ENCODE results near the gene PTRH1. TPM values are rescaled to one million over a fixed set of nuclear protein-coding genes. Genes with fewer than 3 reads are reported as not detected.

PTRH1 gene
- total and polyA plus RNA-seq, 2 of the 4 experiments (the other 2 are of a cell fraction): 5.4 to 14.8 TPM

DNA sequence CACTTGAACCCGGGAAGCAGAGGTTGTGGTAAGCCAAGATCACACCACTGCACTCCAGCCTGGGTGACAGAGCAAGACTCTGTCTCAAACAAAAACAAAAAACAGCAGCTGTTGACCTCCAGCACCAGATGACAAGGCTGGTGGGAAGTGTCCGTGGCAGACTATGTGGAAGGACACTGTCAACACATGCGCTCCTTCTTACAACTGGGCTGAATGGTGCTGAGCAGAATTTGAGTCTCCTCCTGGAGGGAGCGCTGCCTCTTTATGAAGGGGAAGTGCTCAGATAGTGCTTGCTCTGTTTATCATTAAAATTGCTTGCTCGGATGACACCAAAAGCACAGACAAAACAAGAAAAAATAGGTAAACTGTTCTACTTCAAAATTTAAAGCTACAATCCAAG is 17.9 kb downstream of the PTRH1 start:
- in situ Hi-C loops (cut with MboI; ENCODE audit: low sequenced_read_pairs): no loop called here
- H3K4me2 ChIP-seq (ENCODE audit: low read depth, low read length): no peak overlapping the region

More for the DNA sequence above, 17.9 kb downstream of the PTRH1 start:
- Histone ChIP-seq H3K9me1 (ENCODE audit: insufficient read depth, low read length) (peaks cover 3% of the 10 kb centered on the region), H3K14ac (replicated peaks; ENCODE audit: low read depth, low read length) (no peak overlapping the region), H3K4me1 (ENCODE audit: control insufficient read depth, insufficient read depth, low read length) (no peaks in the 10 kb centered on the region), H4K91ac (ENCODE audit: insufficient read depth, low read depth, low read length) (no peak overlapping the region), H2BK120ac (ENCODE audit: low read depth, low read length) (no peak overlapping the region), H2BK15ac (ENCODE audit: low read depth, low read length) (no peak overlapping the region), H3K79me1 (ENCODE audit: low read depth in 1 of 2, low read length in 2 of 2) (no peaks in the 10 kb centered on the region), H2AK5ac (ENCODE audit: low read depth, low read length) (no peak overlapping the region), H2BK5ac (ENCODE audit: low read depth, low read length, poor library complexity, severe bottlenecking) (no peak overlapping the region), H3K27me3 (ENCODE audit: control insufficient read depth, insufficient read depth, low read length) (no peaks in the 10 kb centered on the region), H3K23ac (ENCODE audit: low read depth, low read length) (no peak overlapping the region), H4K20me1 (ENCODE audit: insufficient read depth, low read length) (no peaks in the 10 kb centered on the region), H4K8ac (ENCODE audit: low read depth in 2 of 2, low read length in 2 of 2) (no peak overlapping the region), H3K9me3 (ENCODE audit: control insufficient read depth, insufficient read depth, low read length) (no peaks in the 10 kb centered on the region), H3K56ac (ENCODE audit: extremely low read depth, insufficient read depth, low read length) (no peak overlapping the region), H3K9ac (ENCODE audit: low read depth, low read length) (no peak overlapping the region), H3K36me3 (ENCODE audit: control insufficient read depth, insufficient read depth, low read length) (0 out of 2 replicates have a peak, but pooled peaks cover 2% of the 10 kb centered on the region), H3K18ac (ENCODE audit: low read depth, low read length) (no peak overlapping the region), H3K4me3 (ENCODE audit: insufficient read depth, low read depth, low read length) (no peak overlapping the region), H4K5ac (ENCODE audit: low read depth, low read length) (no peak overlapping the region), H3K4ac (ENCODE audit: low read depth, low read length) (no peak overlapping the region), H2BK20ac (ENCODE audit: low read depth, low read length) (no peak overlapping the region), H2AK9ac (replicated peaks; ENCODE audit: low read depth, low read length, poor library complexity) (no peak overlapping the region), H3K27ac (ENCODE audit: insufficient read depth, low read length) (no peak overlapping the region), H2AFZ (replicated peaks; ENCODE audit: low read length, poor library complexity) (no peak overlapping the region)
- WGBS, 2 experiments (ENCODE audit: extremely low coverage in 2 of 2, insufficient read length in 1 of 2): 60% methylated on average over 1 of the region's 5 CpGs; no CpG with 5 or more reads in 1 of the 2 experiments
- dilution Hi-C loops (cut with HindIII; ENCODE audit: low sequenced_read_pairs, unreplicated experiment) (no loop called here), intact Hi-C loops (cut with micrococcal nuclease) (no loop called here)
- DNase-seq: no peak
- no peak for ATAC-seq (ENCODE audit: low read depth)
- ChIA-PET CTCF (no interaction called here), POLR2A (ENCODE audit: unreplicated experiment) (no interaction called here)
- TF ChIP-seq USF2 (IDR thresholded peaks at IDR 0.05; ENCODE audit: low read depth, low read length): no peak
- TF ChIP-seq FOS (IDR thresholded peaks at IDR 0.05; ENCODE audit: low read depth, low read length): no peak
- TF ChIP-seq MAZ (IDR thresholded peaks at IDR 0.05; ENCODE audit: borderline replicate concordance, low read depth, low read length): no peak
- TF ChIP-seq RFX5 (IDR thresholded peaks at IDR 0.05; ENCODE audit: low read depth, low read length): no peak
- no peak for TF ChIP-seq RAD21 (IDR thresholded peaks at IDR 0.05; ENCODE audit: low read length)
- TF ChIP-seq SMC3 (IDR thresholded peaks at IDR 0.05; ENCODE audit: low read depth, low read length): no peak
- no peak for TF ChIP-seq MXI1 (IDR thresholded peaks at IDR 0.05; ENCODE audit: borderline replicate concordance, low read depth, low read length)
- no peak for TF ChIP-seq CEBPB (IDR thresholded peaks at IDR 0.05; ENCODE audit: low read depth, low read length)
- no peak for TF ChIP-seq POLR2A (IDR thresholded peaks at IDR 0.05; ENCODE audit: low read depth, low read length)
- TF ChIP-seq RCOR1 (IDR thresholded peaks at IDR 0.05; ENCODE audit: insufficient replicate concordance, low read length): no peak
- TF ChIP-seq, protein P1, sequence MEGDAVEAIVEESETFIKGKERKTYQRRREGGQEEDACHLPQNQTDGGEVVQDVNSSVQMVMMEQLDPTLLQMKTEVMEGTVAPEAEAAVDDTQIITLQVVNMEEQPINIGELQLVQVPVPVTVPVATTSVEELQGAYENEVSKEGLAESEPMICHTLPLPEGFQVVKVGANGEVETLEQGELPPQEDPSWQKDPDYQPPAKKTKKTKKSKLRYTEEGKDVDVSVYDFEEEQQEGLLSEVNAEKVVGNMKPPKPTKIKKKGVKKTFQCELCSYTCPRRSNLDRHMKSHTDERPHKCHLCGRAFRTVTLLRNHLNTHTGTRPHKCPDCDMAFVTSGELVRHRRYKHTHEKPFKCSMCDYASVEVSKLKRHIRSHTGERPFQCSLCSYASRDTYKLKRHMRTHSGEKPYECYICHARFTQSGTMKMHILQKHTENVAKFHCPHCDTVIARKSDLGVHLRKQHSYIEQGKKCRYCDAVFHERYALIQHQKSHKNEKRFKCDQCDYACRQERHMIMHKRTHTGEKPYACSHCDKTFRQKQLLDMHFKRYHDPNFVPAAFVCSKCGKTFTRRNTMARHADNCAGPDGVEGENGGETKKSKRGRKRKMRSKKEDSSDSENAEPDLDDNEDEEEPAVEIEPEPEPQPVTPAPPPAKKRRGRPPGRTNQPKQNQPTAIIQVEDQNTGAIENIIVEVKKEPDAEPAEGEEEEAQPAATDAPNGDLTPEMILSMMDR (conservative IDR thresholded peaks at IDR 0.05; ENCODE audit: low read depth, low read length): no peak
- TF ChIP-seq BHLHE40 (IDR thresholded peaks at IDR 0.05; ENCODE audit: low read depth, low read length): no peak
- no peak for TF ChIP-seq NFE2L2 (IDR thresholded peaks at IDR 0.05; ENCODE audit: low read depth, low read length)
- no peak for TF ChIP-seq CHD1 (IDR thresholded peaks at IDR 0.05; ENCODE audit: low read depth, low read length)
- TF ChIP-seq ELK1 (IDR thresholded peaks at IDR 0.05; ENCODE audit: borderline replicate concordance, low read depth, low read length): no peak
- no peak for TF ChIP-seq MAFK (IDR thresholded peaks at IDR 0.05; ENCODE audit: low read depth, low read length)
- BruUV-seq (replicated peaks): no TSS peak

Measured in IMR-90 (cell line).